ENCODE data around the gene ARHGAP27. TPM values are rescaled to one million over a fixed set of nuclear protein-coding genes. Genes with fewer than 3 reads are reported as not detected.
A peak's percentile ranks its signal among the peaks of the same experiment; 100 is the strongest.
"Not testable (repeated sequence)": the region's sequence is repeated elsewhere in the genome, so short reads cannot be mapped to it uniquely, and the experiment has no call there.

The ARHGAP27 gene
- total RNA-seq, 1 donor from 2014 or later = 12.1 TPM

- DNase-seq (ENCODE audit: low read depth) = not testable (repeated sequence)
These were observed 14.4 kb upstream of the ARHGAP27 start for GRCh38 chr17:45446872-45447625.

- peak; percentile 80 for DNase-seq (ENCODE audit: low read depth)
These were observed 13.5 kb upstream of the ARHGAP27 start for GRCh38 chr17:45445901-45446743.

DNA sequence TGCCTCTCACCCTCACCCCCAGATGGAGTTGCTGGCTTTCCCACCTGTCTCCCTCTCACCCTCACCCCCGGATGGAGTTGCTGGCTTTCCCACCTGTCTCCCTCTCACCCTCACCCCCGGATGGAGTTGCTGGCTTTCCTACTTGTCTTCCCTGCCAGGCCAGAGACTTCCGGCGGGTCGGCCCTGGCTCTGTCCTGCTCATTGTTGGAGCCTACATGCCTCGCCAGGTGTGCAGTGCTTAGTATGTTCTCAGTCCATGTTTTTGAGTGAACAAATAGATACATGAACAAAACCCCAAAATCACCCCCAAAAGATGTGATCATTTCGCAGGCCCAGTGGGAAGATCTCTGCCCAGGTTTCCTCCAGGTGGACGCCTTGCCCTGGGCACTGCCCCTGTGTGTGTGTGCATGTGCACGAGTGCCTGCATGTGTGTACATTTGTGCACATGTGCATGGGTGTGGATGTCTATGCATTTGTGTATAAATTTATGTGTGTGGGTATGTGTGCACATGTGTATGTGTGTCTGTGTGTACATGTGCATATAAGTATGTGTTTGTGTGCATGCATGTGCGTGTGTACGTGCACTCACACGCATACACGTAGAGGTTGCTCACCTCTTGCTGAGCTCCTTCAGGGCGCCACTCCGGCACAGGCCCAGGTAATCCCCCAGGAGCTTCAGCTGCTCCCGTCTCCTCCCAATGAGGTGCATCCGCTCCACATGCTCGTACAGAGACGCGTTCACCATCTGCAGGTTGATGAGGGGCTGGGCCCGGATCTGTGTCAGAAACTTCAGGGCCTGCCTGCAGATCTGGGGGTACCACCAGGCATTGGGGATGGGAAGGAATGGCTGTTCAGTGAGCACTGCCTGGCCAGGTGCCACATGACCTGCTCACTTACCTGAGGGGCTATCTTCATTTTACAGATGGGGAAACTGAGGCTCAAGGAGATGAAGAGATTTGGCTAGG, 12.5 kb upstream of the ARHGAP27 start:
- not testable (repeated sequence) for DNase-seq (ENCODE audit: low read depth)

GRCh38 chr17:45444301-45444700, 11.6 kb upstream of the ARHGAP27 start:
- not testable (repeated sequence) for DNase-seq (ENCODE audit: low read depth)

- not testable (repeated sequence) for DNase-seq (ENCODE audit: low read depth)
These were observed 10.9 kb upstream of the ARHGAP27 start for GRCh38 chr17:45443371-45444260.

GRCh38 chr17:45441526-45442310, 9.0 kb upstream of the ARHGAP27 start:
- DNase-seq (ENCODE audit: low read depth) = no peak

- DNase-seq (ENCODE audit: low read depth) = not testable (repeated sequence)
These were observed 8.3 kb upstream of the ARHGAP27 start for GRCh38 chr17:45440839-45441515.

DNA sequence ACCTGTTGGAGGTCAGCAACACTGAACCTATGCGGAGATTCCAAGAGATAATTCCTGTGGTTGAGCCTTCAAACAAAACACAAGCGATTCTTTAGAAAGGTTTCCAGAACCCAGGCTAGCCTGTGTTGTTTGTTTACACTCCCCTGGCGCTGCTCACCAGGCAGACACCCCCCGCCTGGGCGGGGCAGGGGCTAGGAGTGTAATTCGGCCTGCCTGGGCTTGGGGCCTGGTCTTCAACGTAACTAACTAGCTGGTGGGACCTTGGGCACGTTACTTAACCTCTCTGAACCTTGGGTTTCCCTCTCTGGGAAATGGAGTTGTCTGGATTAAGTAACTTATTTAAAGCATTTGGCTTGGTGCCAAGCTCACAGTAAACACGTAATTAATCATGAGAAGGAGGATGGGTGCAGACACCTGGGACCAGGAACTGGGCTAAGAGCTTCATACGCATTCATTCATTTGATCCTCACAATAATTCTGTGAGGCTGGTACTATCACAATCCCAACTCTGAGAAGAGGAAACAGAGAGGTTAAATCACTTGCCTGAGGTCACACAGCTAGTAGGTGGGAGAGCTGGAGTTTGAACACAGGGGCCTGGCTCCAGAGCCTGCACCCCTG, 7.6 kb upstream of the ARHGAP27 start:
- peak; percentile 70 for DNase-seq (ENCODE audit: low read depth)

- DNase-seq (ENCODE audit: low read depth) = no peak
These were observed 6.4 kb upstream of the ARHGAP27 start for GRCh38 chr17:45438931-45439610.

DNA sequence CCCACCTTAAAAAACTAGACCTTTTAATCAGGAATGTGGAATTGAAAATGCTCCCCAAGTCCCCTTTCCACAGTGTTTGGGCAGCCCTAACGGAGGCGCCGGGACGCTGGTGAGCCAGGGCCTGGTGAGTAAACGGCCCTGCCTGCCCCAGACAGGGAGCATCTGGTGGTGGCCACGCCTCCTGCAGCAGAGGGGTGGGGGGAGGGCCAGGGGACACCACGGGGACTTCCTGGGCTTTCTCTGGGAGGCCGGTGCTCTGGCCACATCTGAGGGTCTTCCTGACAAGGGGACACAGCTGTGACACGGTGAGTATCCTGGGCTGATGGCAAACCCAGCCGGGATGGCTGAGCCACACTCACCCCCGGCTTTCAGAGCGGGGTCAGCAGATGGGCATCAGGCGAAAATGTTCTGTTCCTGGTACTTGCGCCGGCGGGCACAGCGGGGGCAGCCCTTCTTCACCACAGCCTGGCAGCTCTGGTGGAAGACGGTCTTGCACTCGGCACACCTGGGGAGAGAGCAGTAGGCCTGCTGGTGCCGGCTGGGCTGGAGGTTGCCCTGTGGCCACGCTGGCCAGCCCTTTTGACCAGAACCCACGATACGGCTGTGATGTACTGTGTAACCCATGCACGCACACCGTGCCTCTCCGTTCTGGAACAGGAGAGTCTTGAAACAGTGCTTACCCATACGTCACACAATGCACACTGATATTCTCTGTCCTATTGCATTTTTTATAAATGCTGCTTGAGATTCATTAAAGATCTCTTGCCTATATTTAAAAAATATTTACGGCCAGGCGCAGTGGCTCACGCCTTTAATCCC, 5.0 kb upstream of the ARHGAP27 start:
- DNase-seq (ENCODE audit: low read depth) = no peak

DNA sequence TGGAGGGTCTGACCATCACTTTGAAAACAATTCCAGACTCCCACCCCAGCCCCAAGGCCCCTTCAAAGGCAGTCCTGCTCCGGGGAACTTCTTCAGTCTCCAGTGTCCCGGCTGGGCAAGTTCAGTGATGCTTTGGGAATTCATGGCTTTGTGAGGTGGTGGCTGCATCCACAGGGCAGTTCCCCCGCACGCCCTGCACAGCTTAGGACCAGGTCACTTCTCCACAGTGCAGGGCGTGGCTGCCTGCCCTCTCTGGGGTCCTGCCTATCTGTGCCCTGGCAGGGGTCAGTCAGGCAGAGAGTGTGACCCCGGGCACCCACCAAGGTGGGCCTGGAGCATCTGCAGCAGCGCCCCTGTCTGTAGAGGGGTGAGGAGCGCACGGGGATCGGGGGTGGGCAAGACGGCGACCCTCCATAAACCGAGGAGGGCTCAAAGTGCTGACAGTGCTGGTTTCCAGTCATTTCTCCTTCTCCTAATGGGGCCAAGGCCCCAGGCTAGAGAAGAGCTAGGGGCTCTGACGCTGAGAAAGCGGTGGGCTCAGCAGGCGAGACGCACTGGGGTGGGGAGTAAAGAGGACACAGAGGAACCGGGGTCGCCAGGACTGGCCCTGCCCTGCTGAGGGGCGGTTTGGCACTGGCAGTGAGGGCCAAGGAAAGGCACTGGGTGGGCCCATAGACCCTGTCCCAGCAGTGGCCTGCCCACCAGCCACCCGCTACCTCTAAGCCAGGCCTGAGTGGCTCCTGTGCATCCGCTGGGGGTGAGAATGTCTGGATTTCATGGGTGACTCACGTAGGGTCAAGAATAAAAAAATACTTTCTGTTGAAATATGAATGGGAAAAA, 4.2 kb upstream of the ARHGAP27 start:
- no peak for DNase-seq (ENCODE audit: low read depth)

GRCh38 chr17:45436161-45436560, 3.5 kb upstream of the ARHGAP27 start:
- DNase-seq (ENCODE audit: low read depth) = no peak

GRCh38 chr17:45435481-45435880, 2.8 kb upstream of the ARHGAP27 start:
- no peak for DNase-seq (ENCODE audit: low read depth)

GRCh38 chr17:45433159-45433535, 477 bp upstream of the ARHGAP27 start:
- no peak for DNase-seq (ENCODE audit: low read depth)

- DNase-seq (ENCODE audit: low read depth) = peak; percentile 36
These were observed 902 bp downstream of the ARHGAP27 start for GRCh38 chr17:45431531-45432404.

Measured in renal cortical epithelial cell (primary cell).